Parathyroid adenoma (tissue), 2 donors: ENCODE measurements around the gene SLC7A6.
A peak's percentile ranks its signal among the peaks of the same experiment; 100 is the strongest.

Experiments used
- H2AFZ ChIP-seq: fragments of 300-600 bp; sonication (generic); one replicate; pipeline ENCODE4 v1.7.0; 2017; ENCODE audit warnings: antibody characterized with exemption, mild to moderate bottlenecking
- H3K27ac ChIP-seq: fragments of 300-600 bp; sonication (generic); one replicate; pipeline ENCODE4 v1.7.0; 2017
- H3K27me3 ChIP-seq: fragments of 300-600 bp; sonication (generic); one replicate; pipeline ENCODE4 v1.7.0; 2017; ENCODE audit warnings: low read length; ENCODE audit not compliant: control insufficient read depth, insufficient read depth
- H3K36me3 ChIP-seq: fragments of 300-600 bp; sonication (generic); one replicate; pipeline ENCODE4 v1.7.0; 2017; ENCODE audit warnings: low read length; ENCODE audit not compliant: control insufficient read depth, insufficient read depth
- H3K4me1 ChIP-seq: fragments of 300-600 bp; sonication (generic); one replicate; pipeline ENCODE4 v1.7.0; 2017; ENCODE audit warnings: control low read depth
- H3K4me2 ChIP-seq: fragments of 300-600 bp; sonication (generic); one replicate; pipeline ENCODE4 v1.7.0; 2017; ENCODE audit warnings: low read length
- H3K4me3 ChIP-seq: fragments of 300-600 bp; sonication (generic); one replicate; pipeline ENCODE4 v1.7.0; 2017; ENCODE audit warnings: low read depth, low read length
- H3K79me2 ChIP-seq: fragments of 300-600 bp; sonication (generic); one replicate; pipeline ENCODE4 v1.7.0; 2017; ENCODE audit warnings: control low read depth
- H3K9ac ChIP-seq: fragments of 300-600 bp; sonication (generic); one replicate; pipeline ENCODE4 v1.7.0; 2017; ENCODE audit warnings: mild to moderate bottlenecking
- H3K9me3 ChIP-seq: fragments of 300-600 bp; sonication (generic); one replicate; pipeline ENCODE4 v1.7.0; 2017; ENCODE audit warnings: low read length; ENCODE audit not compliant: control insufficient read depth
- TF ChIP-seq, protein P1 (sequence below): fragments of 300-600 bp; sonication (generic); IDR thresholded peaks from one replicate; pipeline ENCODE4 v1.7.0; 2017; ENCODE audit warnings: antibody characterized with exemption, mild to moderate bottlenecking
- donor health status: primary hyperparathyroidism.

SLC7A6 gene

DNA sequence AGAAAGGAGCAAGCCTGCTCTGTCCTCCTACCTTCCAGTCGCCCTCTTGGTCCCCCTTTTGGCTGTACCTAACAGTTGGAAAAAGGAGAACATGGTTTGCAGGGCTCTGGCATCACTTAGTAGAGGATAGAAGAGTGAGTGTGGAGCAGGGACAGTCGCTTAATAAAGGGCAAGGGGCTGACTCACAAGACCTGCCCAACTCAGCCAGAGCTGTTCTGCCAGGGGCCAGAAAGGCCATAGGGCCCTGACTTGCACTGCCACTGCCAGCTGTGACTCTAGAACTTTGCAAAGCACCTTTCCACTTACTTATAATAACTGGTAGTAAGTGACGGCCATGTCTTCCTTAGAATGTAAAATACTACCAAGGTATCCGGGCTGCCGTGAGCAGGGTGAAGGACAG lies 60.0 kb downstream of the SLC7A6 start:
- H3K79me2 ChIP-seq = no peaks in the 10 kb centered on the region
- no peaks in the 10 kb centered on the region for H3K27me3 ChIP-seq
- TF ChIP-seq, protein P1, sequence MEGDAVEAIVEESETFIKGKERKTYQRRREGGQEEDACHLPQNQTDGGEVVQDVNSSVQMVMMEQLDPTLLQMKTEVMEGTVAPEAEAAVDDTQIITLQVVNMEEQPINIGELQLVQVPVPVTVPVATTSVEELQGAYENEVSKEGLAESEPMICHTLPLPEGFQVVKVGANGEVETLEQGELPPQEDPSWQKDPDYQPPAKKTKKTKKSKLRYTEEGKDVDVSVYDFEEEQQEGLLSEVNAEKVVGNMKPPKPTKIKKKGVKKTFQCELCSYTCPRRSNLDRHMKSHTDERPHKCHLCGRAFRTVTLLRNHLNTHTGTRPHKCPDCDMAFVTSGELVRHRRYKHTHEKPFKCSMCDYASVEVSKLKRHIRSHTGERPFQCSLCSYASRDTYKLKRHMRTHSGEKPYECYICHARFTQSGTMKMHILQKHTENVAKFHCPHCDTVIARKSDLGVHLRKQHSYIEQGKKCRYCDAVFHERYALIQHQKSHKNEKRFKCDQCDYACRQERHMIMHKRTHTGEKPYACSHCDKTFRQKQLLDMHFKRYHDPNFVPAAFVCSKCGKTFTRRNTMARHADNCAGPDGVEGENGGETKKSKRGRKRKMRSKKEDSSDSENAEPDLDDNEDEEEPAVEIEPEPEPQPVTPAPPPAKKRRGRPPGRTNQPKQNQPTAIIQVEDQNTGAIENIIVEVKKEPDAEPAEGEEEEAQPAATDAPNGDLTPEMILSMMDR = no peak
- H3K4me1 ChIP-seq = no peaks in the 10 kb centered on the region
- no peak overlapping the region for H3K9ac ChIP-seq
- no peaks in the 10 kb centered on the region for H3K36me3 ChIP-seq
- no peak overlapping the region for H3K4me2 ChIP-seq
- H2AFZ ChIP-seq = no peak overlapping the region
- no peaks in the 10 kb centered on the region for H3K9me3 ChIP-seq
- no peak overlapping the region for H3K27ac ChIP-seq
- no peak overlapping the region for H3K4me3 ChIP-seq

DNA sequence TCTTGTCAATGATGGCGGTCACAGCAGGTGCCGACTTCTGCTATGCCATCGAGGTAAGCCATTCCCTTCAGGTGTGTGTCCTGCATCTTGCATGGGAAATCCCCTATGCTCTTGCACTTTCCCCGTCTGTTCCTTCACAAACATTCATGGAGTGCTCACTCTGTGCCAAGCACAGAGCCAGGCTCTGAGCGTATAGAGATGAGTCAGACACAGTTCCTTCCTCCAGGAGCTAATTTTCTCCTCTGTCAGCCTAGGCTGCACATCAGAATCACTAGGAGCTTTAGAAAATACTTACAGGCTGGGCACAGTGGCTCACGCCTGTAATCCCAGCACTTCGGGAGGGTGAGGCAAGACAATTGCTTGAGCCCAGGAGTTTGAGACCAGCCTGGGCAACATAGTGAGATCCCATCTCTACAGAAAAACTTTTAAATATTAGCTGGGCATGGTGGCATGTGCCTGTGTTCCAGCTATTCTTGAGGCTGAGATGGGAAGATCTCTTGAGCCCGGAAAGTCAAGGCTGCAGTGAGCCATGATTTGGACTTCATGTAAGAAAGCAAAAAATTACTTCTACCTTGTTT lies 60.5 kb downstream of the SLC7A6 start:
- Histone ChIP-seq H2AFZ (no peak overlapping the region), H3K27ac (no peak overlapping the region), H3K79me2 (no peaks in the 10 kb centered on the region), H3K4me3 (no peak overlapping the region), H3K36me3 (no peaks in the 10 kb centered on the region), H3K9ac (no peak overlapping the region), H3K4me2 (no peak overlapping the region), H3K4me1 (no peaks in the 10 kb centered on the region), H3K9me3 (no peaks in the 10 kb centered on the region), H3K27me3 (no peaks in the 10 kb centered on the region)
- TF ChIP-seq, protein P1 = no peak

DNA sequence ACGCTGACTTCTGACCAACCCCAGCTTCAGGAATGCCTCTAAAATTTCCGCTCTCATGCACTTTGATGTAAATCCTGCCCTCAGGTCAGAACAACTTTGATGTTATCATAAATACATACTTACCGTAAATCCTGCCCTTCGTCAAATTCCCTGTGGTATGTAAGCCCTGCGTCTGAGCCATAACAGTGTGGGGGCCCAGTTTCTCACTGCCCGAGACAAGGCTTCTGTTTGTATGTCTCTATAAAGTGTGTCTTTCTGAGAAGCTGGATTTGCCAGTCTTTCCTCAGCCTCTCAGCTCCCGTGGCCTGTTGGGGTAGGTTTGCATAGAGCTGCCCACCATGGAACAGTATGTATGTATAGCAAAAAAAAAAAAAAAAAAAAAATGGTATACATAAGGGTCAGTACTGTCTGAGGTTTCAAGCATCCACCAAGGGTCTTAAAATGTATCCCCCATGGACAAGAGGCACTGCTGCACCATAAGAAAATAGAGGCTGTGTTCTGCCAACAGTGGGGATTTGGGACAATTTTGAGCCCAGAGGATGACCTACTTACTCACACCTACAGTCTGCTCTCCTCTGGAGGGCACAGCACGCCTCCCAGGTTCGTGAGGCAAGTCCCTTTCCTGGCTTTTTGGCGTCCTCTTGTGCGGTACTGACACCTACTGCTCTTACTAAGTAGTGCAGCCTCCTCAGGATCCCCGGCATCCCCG lies 64.0 kb downstream of the SLC7A6 start:
- H3K4me3 ChIP-seq = no peak overlapping the region
- H3K79me2 ChIP-seq = no peaks in the 10 kb centered on the region
- H3K9me3 ChIP-seq = no peaks in the 10 kb centered on the region
- H3K27me3 ChIP-seq = no peaks in the 10 kb centered on the region
- TF ChIP-seq, protein P1 = peak; percentile 94
- no peak overlapping the region for H3K27ac ChIP-seq
- H3K4me2 ChIP-seq = no peak overlapping the region
- H3K4me1 ChIP-seq = no peaks in the 10 kb centered on the region
- no peak overlapping the region for H2AFZ ChIP-seq
- no peak overlapping the region for H3K9ac ChIP-seq
- no peaks in the 10 kb centered on the region for H3K36me3 ChIP-seq

DNA sequence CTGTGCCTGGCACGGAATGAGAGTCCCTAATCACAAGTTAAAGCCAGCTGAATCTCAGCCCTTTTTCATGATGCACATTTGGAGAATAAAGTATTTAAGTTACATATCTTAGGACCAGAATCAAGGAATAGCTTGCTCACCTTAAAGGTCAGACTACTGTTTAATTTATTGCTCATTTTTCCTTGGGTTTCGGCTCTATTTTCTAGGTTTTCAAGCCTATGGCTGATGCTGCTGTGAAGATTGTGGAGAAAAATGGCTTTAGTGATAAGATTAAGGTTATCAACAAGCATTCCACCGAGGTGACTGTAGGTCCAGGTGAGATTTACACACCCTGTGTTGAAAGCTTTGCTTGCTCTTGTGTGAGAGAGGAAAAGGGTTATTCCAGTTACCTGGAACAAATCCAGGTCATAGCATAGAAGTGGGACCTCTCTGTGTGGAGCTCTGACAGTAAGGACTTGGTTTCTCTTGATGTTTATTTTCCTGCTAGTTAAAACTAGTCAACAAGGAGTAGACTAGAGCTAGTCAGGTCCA lies 64.6 kb downstream of the SLC7A6 start:
- no peak overlapping the region for H3K4me2 ChIP-seq
- H3K4me3 ChIP-seq = no peak overlapping the region
- no peaks in the 10 kb centered on the region for H3K27me3 ChIP-seq
- no peak overlapping the region for H2AFZ ChIP-seq
- TF ChIP-seq, protein P1 = no peak
- H3K9me3 ChIP-seq = no peaks in the 10 kb centered on the region
- no peak overlapping the region for H3K9ac ChIP-seq
- no peaks in the 10 kb centered on the region for H3K36me3 ChIP-seq
- no peaks in the 10 kb centered on the region for H3K79me2 ChIP-seq
- H3K27ac ChIP-seq = no peak overlapping the region
- H3K4me1 ChIP-seq = no peaks in the 10 kb centered on the region
